T-helper 2 cell treated with Interferon-gamma antibody and Interleukin-4, amounts not matched to agents 100 ng/mL and 5 ng/mL, for 36 hours (primary cell): ENCODE measurements around the gene MAPK12. TPM values are rescaled to one million over a fixed set of nuclear protein-coding genes. Genes with fewer than 3 reads are reported as not detected.
"Not testable (repeated sequence)": the region's sequence is repeated elsewhere in the genome, so short reads cannot be mapped to it uniquely, and the experiment has no call there.

Experiments
- intact Hi-C: fragments of 100-400 bp; cut with micrococcal nuclease; formaldehyde crosslinking; loops from one replicate; pipeline ENCODE4 v1.15.1; 2023
- total RNA-seq: library from RNA; stranded (reverse); gene quantifications from 2 replicates; pipeline ENCODE4 v1.2.3, GENCODE V29; 2022

The MAPK12 gene
- total RNA-seq, 1 donor from 2014 or later = 5.5 TPM

GRCh38 chr22:50282361-50283155 is 21.1 kb upstream of the MAPK12 start:
- intact Hi-C loops = no loop called here

GRCh38 chr22:50281957-50282356 is 20.5 kb upstream of the MAPK12 start:
- intact Hi-C loops = no loop called here

- intact Hi-C loops = no loop called here
Measured at GRCh38 chr22:50281384-50281760, 19.9 kb upstream of the MAPK12 start.

GRCh38 chr22:50280708-50281383 is 19.4 kb upstream of the MAPK12 start:
- intact Hi-C loops = no loop called here

GRCh38 chr22:50280022-50280707 is 18.7 kb upstream of the MAPK12 start:
- intact Hi-C loops = no loop called here

GRCh38 chr22:50278956-50279619 is 17.6 kb upstream of the MAPK12 start:
- intact Hi-C loops = no loop called here

- intact Hi-C loops = no loop called here
Measured at GRCh38 chr22:50278461-50278860, 17.0 kb upstream of the MAPK12 start.

GRCh38 chr22:50277761-50278160 is 16.3 kb upstream of the MAPK12 start:
- intact Hi-C loops = no loop called here

GRCh38 chr22:50276143-50276542 is 14.7 kb upstream of the MAPK12 start:
- intact Hi-C loops = no loop called here

GRCh38 chr22:50275181-50276055 is 13.9 kb upstream of the MAPK12 start:
- intact Hi-C loops = no loop called here

- intact Hi-C loops = loop anchor here (1.0 kb wide), 1 partner anchor 68 kb away; no protein-coding TSS in a partner anchor
Measured at GRCh38 chr22:50274771-50275170, 13.3 kb upstream of the MAPK12 start.

GRCh38 chr22:50274311-50274710 is 12.8 kb upstream of the MAPK12 start:
- intact Hi-C loops = loop anchor here (1.0 kb wide), 1 partner anchor 68 kb away; no protein-coding TSS in a partner anchor

GRCh38 chr22:50273781-50274180 is 12.3 kb upstream of the MAPK12 start:
- intact Hi-C loops = loop anchor here (1.0 kb wide), 1 partner anchor 69 kb away; no protein-coding TSS in a partner anchor

GRCh38 chr22:50273352-50273751 is 11.9 kb upstream of the MAPK12 start:
- intact Hi-C loops = not testable (repeated sequence)

GRCh38 chr22:50272044-50272802 is 10.7 kb upstream of the MAPK12 start:
- intact Hi-C loops = no loop called here

GRCh38 chr22:50271519-50271970 is 10.1 kb upstream of the MAPK12 start:
- intact Hi-C loops = loop anchor here (2.0 kb wide), 2 partner anchors 21 to 55 kb away; partner anchors contain the start of genes DENND6B and HDAC10

- intact Hi-C loops = loop anchor here (2.0 kb wide), 2 partner anchors 20 to 56 kb away; partner anchors contain the start of genes DENND6B and HDAC10
Measured at GRCh38 chr22:50270666-50271394, 9.3 kb upstream of the MAPK12 start.

- intact Hi-C loops = loop anchor here (2.0 kb wide), 2 partner anchors 19 to 57 kb away; partner anchors contain the start of genes DENND6B and HDAC10
Measured at GRCh38 chr22:50269970-50270665, 8.6 kb upstream of the MAPK12 start, which contains the start of gene MAPK11. Gene MAPK11 (minus strand): TSS chr22:50270380. CDS start chr22:50270292, 88 bp downstream.
